ENCODE measurements around the gene CAP1. TPM values are rescaled to one million over a fixed set of nuclear protein-coding genes. Genes with fewer than 3 reads are reported as not detected.

Gene CAP1
- 66.0 TPM for total RNA-seq
- long read RNA-seq, transcript CAP1-202 (13 exons, 1,496 nt), result minor isoform, 9 of 101 reads
- long read RNA-seq, transcript CAP1-206 (13 exons, 2,217 nt), result major isoform, 40 of 101 reads
- long read RNA-seq, transcript CAP1-203 (13 exons, 3,105 nt), result minor isoform, 27 of 101 reads
- long read RNA-seq, partial matches to known transcripts, result 3 of 101 reads
- long read RNA-seq, other reads (novel, unspliced or antisense), result 17 of 101 reads

GRCh38 chr1:40040511-40041465 is at the start of gene CAP1:
Gene CAP1, plus strand, starts transcription at chr1:40040729. Its CDS starts 18,618 bp downstream, at chr1:40059347.
- Histone ChIP-seq H3K4me3 (peak within 1 kb of the TSS; percentile 96), H3K4me1 (peaks cover 96% of the 10 kb centered on the region), H3K27me3 (ENCODE audit: low read depth) (no peaks in the 10 kb centered on the region), H3K36me3 (peaks cover 7% of the 10 kb centered on the region), H3K9me3 (replicated peaks) (no peaks in the 10 kb centered on the region), H3K27ac (replicated peaks) (peak within 1 kb of the TSS; percentile 100)
- DNase-seq, result peak; percentile 99
- TF ChIP-seq CTCF (IDR thresholded peaks at IDR 0.05; ENCODE audit: borderline replicate concordance), result no peak
- intact Hi-C loops (cut with micrococcal nuclease), result no loop called here

GRCh38 chr1:39992234-39992633 is 48.3 kb upstream of the CAP1 start:
- Histone ChIP-seq H3K4me3 (no peak overlapping the region), H3K36me3 (no peaks in the 10 kb centered on the region), H3K9me3 (replicated peaks) (no peaks in the 10 kb centered on the region), H3K4me1 (no peaks in the 10 kb centered on the region), H3K27me3 (ENCODE audit: low read depth) (no peaks in the 10 kb centered on the region), H3K27ac (replicated peaks) (no peak overlapping the region)
- intact Hi-C loops (cut with micrococcal nuclease), result no loop called here
- DNase-seq, result no peak
- no peak for TF ChIP-seq CTCF (IDR thresholded peaks at IDR 0.05; ENCODE audit: borderline replicate concordance)

GRCh38 chr1:39992888-39993287 is 47.6 kb upstream of the CAP1 start:
- intact Hi-C loops (cut with micrococcal nuclease), result no loop called here
- H3K9me3 ChIP-seq (replicated peaks), result no peaks in the 10 kb centered on the region
- H3K27ac ChIP-seq (replicated peaks), result no peak overlapping the region
- H3K4me3 ChIP-seq, result no peak overlapping the region
- DNase-seq, result no peak
- no peaks in the 10 kb centered on the region for H3K36me3 ChIP-seq
- H3K4me1 ChIP-seq, result no peaks in the 10 kb centered on the region
- no peak for TF ChIP-seq CTCF (IDR thresholded peaks at IDR 0.05; ENCODE audit: borderline replicate concordance)
- no peaks in the 10 kb centered on the region for H3K27me3 ChIP-seq (ENCODE audit: low read depth)

GRCh38 chr1:39995973-39996393 is 44.5 kb upstream of the CAP1 start:
- no peak for TF ChIP-seq CTCF (IDR thresholded peaks at IDR 0.05; ENCODE audit: borderline replicate concordance)
- Histone ChIP-seq H3K27me3 (ENCODE audit: low read depth) (no peaks in the 10 kb centered on the region), H3K27ac (replicated peaks) (no peak overlapping the region), H3K36me3 (no peaks in the 10 kb centered on the region), H3K4me3 (no peak overlapping the region), H3K9me3 (replicated peaks) (no peaks in the 10 kb centered on the region), H3K4me1 (no peaks in the 10 kb centered on the region)
- DNase-seq, result no peak
- intact Hi-C loops (cut with micrococcal nuclease), result no loop called here

GRCh38 chr1:39996396-39997004 is 44.0 kb upstream of the CAP1 start:
- Histone ChIP-seq H3K9me3 (replicated peaks) (no peaks in the 10 kb centered on the region), H3K27me3 (ENCODE audit: low read depth) (no peaks in the 10 kb centered on the region), H3K27ac (replicated peaks) (no peak overlapping the region), H3K4me3 (no peak overlapping the region), H3K36me3 (no peaks in the 10 kb centered on the region), H3K4me1 (no peaks in the 10 kb centered on the region)
- intact Hi-C loops (cut with micrococcal nuclease), result no loop called here
- DNase-seq, result no peak
- no peak for TF ChIP-seq CTCF (IDR thresholded peaks at IDR 0.05; ENCODE audit: borderline replicate concordance)

Data from left ventricle myocardium inferior (tissue), 1 donor.